A549 (cell line): ENCODE results near the gene GPRC5D. TPM values are rescaled to one million over a fixed set of nuclear protein-coding genes. Genes with fewer than 3 reads are reported as not detected.

Source experiments
- ATAC-seq, 2 experiments: fragments of 200-7000 bp in 1 of 2; fragments of >200 bp in 1 of 2; cut with Nextera tagmentation in 1 of 2; cut with Tn5 transposase in 1 of 2; 3 replicates each; pipeline versions ENCODE4 v1.8.0 to v1.9.1; 2018 to 2020; ENCODE audit warnings: mild to moderate bottlenecking in 1 of 2, moderate library complexity in 1 of 2
- CTCF ChIA-PET: fragments of 300-600 bp; sonication (Branson Sonifier 250); formaldehyde crosslinking; extraction: SDS; loops from one replicate; lab custom pipeline; 2021; ENCODE audit warnings: antibody characterized with exemption, inconsistent platforms; lab: Yijun Ruan, JAX
- POLR2A ChIA-PET: fragments of 350-600 bp; formaldehyde crosslinking; extraction: SDS; loops from one replicate; lab custom pipeline; 2021; ENCODE audit warnings: antibody characterized with exemption, inconsistent platforms; lab: Yijun Ruan, JAX
- DNase-seq, 2 experiments: peaks; one replicate each; pipeline versions ENCODE4 v3.0.0 to v3.0.0-alpha.2; 2011 to 2016; ENCODE audit warnings: low read depth in 1 of 2, low spot score in 1 of 2
- FAIRE-seq: peaks from 2 replicates; lab custom pipeline; 2011; peaks lifted over from hg19 to GRCh38; lab: Jason Lieb, UNC
- H3K27ac ChIP-seq, 2 experiments: fragments of >200 bp; sonication (Bioruptor Twin); formaldehyde crosslinking; 3 replicates each; pipeline ENCODE4 v1.5.1; 2016 to 2017
- H3K4me1 ChIP-seq: fragments of >200 bp; sonication (Bioruptor Twin); formaldehyde crosslinking; 3 replicates; pipeline ENCODE4 v1.6.1; 2016
- H3K4me2 ChIP-seq: fragments of >200 bp; sonication (Bioruptor Twin); formaldehyde crosslinking; 3 replicates; pipeline ENCODE4 v1.6.1; 2016
- H3K4me3 ChIP-seq: fragments of >200 bp; sonication (Bioruptor Twin); formaldehyde crosslinking; 3 replicates; pipeline ENCODE4 v1.5.1; 2016
- H3K9me3 ChIP-seq: fragments of >200 bp; sonication (Bioruptor Twin); formaldehyde crosslinking; 3 replicates; pipeline ENCODE4 v1.6.1; 2016
- CBX8 ChIP-seq: fragments of 200-600 bp; sonication (generic); IDR thresholded peaks from 2 replicates; pipeline ENCODE4 v1.6.1; 2016
- CHD2 ChIP-seq: fragments of 150-350 bp; IDR thresholded peaks from 2 replicates; pipeline ENCODE4 v1.6.1; 2014; ENCODE audit warnings: low read length; ENCODE audit not compliant: partially characterized antibody
- CHD4 ChIP-seq: fragments of 200-600 bp; sonication (generic); IDR thresholded peaks from 2 replicates; pipeline ENCODE4 v1.6.1; 2016; ENCODE audit warnings: antibody characterized with exemption, mild to moderate bottlenecking, borderline replicate concordance
- E2F6 ChIP-seq: IDR thresholded peaks from 2 replicates; pipeline ENCODE4 v1.6.1; 2012; ENCODE audit warnings: low read depth, borderline replicate concordance
- ELK1 ChIP-seq: fragments of 150-350 bp; IDR thresholded peaks from 2 replicates; pipeline ENCODE4 v1.6.1; 2014; ENCODE audit warnings: low read depth, mild to moderate bottlenecking, low read length
- EP300 ChIP-seq, 2 experiments: fragments of >200 bp; sonication (Bioruptor Twin); formaldehyde crosslinking; IDR thresholded peaks; 2 replicates in 1 of 2; 3 replicates in 1 of 2; pipeline ENCODE4 v1.6.1; 2016 to 2017
- FOSB ChIP-seq: fragments of 250-450 bp; sonication (Bioruptor Pico); IDR thresholded peaks from 2 replicates; pipeline ENCODE4 v1.5.0; 2020; ENCODE audit warnings: mild to moderate bottlenecking, moderate library complexity
- FOSL2 ChIP-seq, 2 experiments: fragments of 450-650 bp in 1 of 2; fragments of >200 bp in 1 of 2; sonication (Bioruptor Twin) in 1 of 2; formaldehyde crosslinking; IDR thresholded peaks; 2 replicates each; pipeline versions ENCODE4 v1.5.0 to v1.6.1; 2016 to 2020; ENCODE audit warnings: mild to moderate bottlenecking in 1 of 2, moderate library complexity in 1 of 2
- JUN ChIP-seq, 2 experiments: fragments of >200 bp; sonication (Bioruptor Twin); formaldehyde crosslinking; IDR thresholded peaks; 2 replicates in 1 of 2; 3 replicates in 1 of 2; pipeline ENCODE4 v1.6.1; 2016 to 2017
- KDM5A ChIP-seq: fragments of 200-600 bp; sonication (generic); IDR thresholded peaks from 2 replicates; pipeline ENCODE4 v1.6.1; 2016; ENCODE audit warnings: antibody characterized with exemption, mild to moderate bottlenecking
- MAFK ChIP-seq: fragments of 450-650 bp; IDR thresholded peaks from 2 replicates; pipeline ENCODE4 v1.6.1; 2014; ENCODE audit not compliant: partially characterized antibody
- POLR2A ChIP-seq: IDR thresholded peaks from 2 replicates; pipeline ENCODE4 v1.6.1; 2012; ENCODE audit warnings: mild to moderate bottlenecking, low read length
- RAD21 ChIP-seq, 2 experiments: fragments of >200 bp in 1 of 2; sonication (Bioruptor Twin) in 1 of 2; formaldehyde crosslinking in 1 of 2; IDR thresholded peaks in 1 of 2; conservative IDR thresholded peaks in 1 of 2; 2 replicates in 1 of 2; 3 replicates in 1 of 2; pipeline ENCODE4 v1.6.1; 2012 to 2018; ENCODE audit warnings: inconsistent platforms in 1 of 2
- REST ChIP-seq: fragments of 200-600 bp; sonication (generic); IDR thresholded peaks from 2 replicates; pipeline ENCODE4 v1.6.1; 2016; ENCODE audit warnings: antibody characterized with exemption, mild to moderate bottlenecking, moderate library complexity
- RNF2 ChIP-seq: fragments of 200-600 bp; sonication (generic); IDR thresholded peaks from 2 replicates; pipeline ENCODE4 v1.6.1; 2016; ENCODE audit warnings: low read depth, mild to moderate bottlenecking, antibody characterized with exemption, moderate library complexity, borderline replicate concordance
- SREBF2 ChIP-seq: fragments of 450-650 bp; IDR thresholded peaks from 2 replicates; pipeline ENCODE4 v1.6.1; 2014; ENCODE audit warnings: mild to moderate bottlenecking, moderate library complexity
- ZC3H11A ChIP-seq: fragments of 450-650 bp; IDR thresholded peaks from 2 replicates; pipeline ENCODE4 v1.6.1; 2014; ENCODE audit warnings: antibody characterized with exemption, mild to moderate bottlenecking
- ZFP36 ChIP-seq: fragments of 450-650 bp; IDR thresholded peaks from 2 replicates; pipeline ENCODE4 v1.6.1; 2014; ENCODE audit warnings: borderline replicate concordance; ENCODE audit not compliant: partially characterized antibody
- WGBS: methylation state at CpG from one replicate; pipeline ENCODE4 v1.1.6; 2017; ENCODE audit errors: missing lambda C conversion rate; 5-methylcytosine and 5-hydroxymethylcytosine counted together
- polyA plus RNA-seq, 4 experiments: library from polyadenylated mRNA; depleted of rRNA in 3 of 4; stranded (reverse); fragments of >200 nt; fragmentation: RNase III in 1 of 4; extraction: RNeasy Plus Mini Kit Qiagen cat#74134 plus additional on column Dnase treatment in 1 of 4; gene quantifications; 2 replicates in 3 of 4; 3 replicates in 1 of 4; pipeline ENCODE4 v1.2.3, GENCODE V29; 2011 to 2017

The GPRC5D gene
- polyA plus RNA-seq, 2 of the 4 experiments (the other 2 are of a cell fraction): not detected

DNA sequence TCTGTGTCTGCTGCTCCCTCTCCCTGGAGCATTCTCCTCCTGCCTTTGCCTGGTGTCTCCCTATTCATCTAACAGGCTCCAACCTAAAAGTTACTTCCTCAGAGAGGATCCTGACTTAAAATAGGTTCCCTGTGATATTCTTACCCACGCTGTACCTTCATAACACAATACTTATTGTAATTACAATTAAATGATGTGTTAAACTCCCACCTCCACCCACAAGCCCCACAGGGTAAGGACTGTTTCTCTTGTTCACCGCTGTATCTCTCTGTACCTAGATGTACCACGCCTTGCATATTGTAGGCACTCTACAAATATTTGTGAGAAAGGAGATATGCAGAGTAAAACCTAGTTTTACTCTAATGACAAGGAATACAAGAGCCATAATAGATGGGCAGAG lies 43.1 kb upstream of the GPRC5D start:
- no peak for ATAC-seq
- Histone ChIP-seq H3K9me3 (no peaks in the 10 kb centered on the region), H3K4me3 (no peak overlapping the region), H3K27ac (no peak overlapping the region), H3K4me1 (peaks cover 36% of the 10 kb centered on the region), H3K4me2 (no peak overlapping the region)
- ChIA-PET POLR2A (no interaction called here), CTCF (interaction anchor here (1.5 to 1.9 kb wide), 4 partner anchors 9 to 79 kb away, joined by 4 to 9 read pairs (median 7); no protein-coding TSS in a partner anchor)
- TF ChIP-seq CBX8: no peak
- no peak for TF ChIP-seq REST
- no peak for TF ChIP-seq EP300 (IDR thresholded peaks at IDR 0.05)
- no peak for TF ChIP-seq JUN (IDR thresholded peaks at IDR 0.05)
- no peak for TF ChIP-seq ZC3H11A
- no peak for TF ChIP-seq FOSL2 (IDR thresholded peaks at IDR 0.05)
- no peak for TF ChIP-seq FOSL2 (CRISPR knock-in tag; IDR thresholded peaks at IDR 0.05)
- TF ChIP-seq ZFP36: no peak
- TF ChIP-seq ELK1: no peak
- TF ChIP-seq KDM5A: no peak
- no peak for TF ChIP-seq SREBF2
- FAIRE-seq: no peak
- 92% methylated on average over 3 of the region's 3 CpGs for WGBS
- DNase-seq: no peak

DNA sequence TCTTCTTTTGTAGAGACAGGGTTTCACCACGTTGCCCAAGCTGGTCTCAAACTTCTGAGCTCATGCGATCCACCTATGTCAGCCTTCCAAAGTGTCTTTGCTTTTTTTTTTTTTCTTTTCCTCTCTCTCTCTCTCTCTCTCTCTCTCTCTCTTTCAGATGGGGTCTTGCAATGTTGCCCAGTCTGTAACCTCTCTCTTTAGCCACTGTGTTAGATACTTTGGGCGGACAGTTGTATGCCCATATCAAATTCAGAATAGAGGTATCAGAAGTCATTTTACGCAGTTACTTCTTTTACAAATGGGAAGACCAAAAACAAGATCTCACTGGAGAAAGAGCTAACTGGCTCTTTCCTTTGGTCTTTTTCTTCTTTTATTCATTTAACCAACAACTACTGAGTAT lies 41.4 kb upstream of the GPRC5D start:
- peak overlapping the region; percentile 68 to 86 for H3K27ac ChIP-seq
- no peak for FAIRE-seq
- peak overlapping the region; percentile 76 for H3K4me2 ChIP-seq
- POLR2A ChIA-PET: interaction anchor here (0.7 kb wide), 2 partner anchors 66 to 829 kb away, joined by 3 to 5 read pairs; no protein-coding TSS in a partner anchor
- CTCF ChIA-PET: interaction anchor here (0.6 to 1.9 kb wide), 6 partner anchors 10 to 211 kb away, joined by 3 to 7 read pairs (median 3); no protein-coding TSS in a partner anchor
- TF ChIP-seq E2F6 (no peak), RAD21 (conservative IDR thresholded peaks at IDR 0.05 in 1 of 2, IDR thresholded peaks at IDR 0.05 in 1 of 2) (no peak), JUN (IDR thresholded peaks at IDR 0.05) (no peak), CHD2 (no peak), FOSB (CRISPR knock-in tag) (no peak), CHD4 (no peak), POLR2A (no peak), RNF2 (no peak), MAFK (no peak)
- TF ChIP-seq, all 56 proteins: peak for 0
- Histone ChIP-seq H3K9me3 (no peaks in the 10 kb centered on the region), H3K4me1 (peaks cover 28% of the 10 kb centered on the region), H3K4me3 (no peak overlapping the region)
- DNase-seq (no peak), ATAC-seq (no peak)
- WGBS: 95% methylated on average over 4 of the region's 4 CpGs
